Spleen (tissue), 7 donors: ENCODE data around the gene CLHC1.

Experiments
- POLR2AphosphoS5 ChIP-seq, 3 donors: sonication (generic); formaldehyde crosslinking; IDR thresholded peaks; one replicate each; pipeline ENCODE4 v1.5.1; 2017; ENCODE audit warnings: antibody characterized with exemption in 3 of 3
- TF ChIP-seq, protein P1 (sequence below), 11 experiments: fragments of 200-600 bp in 7 of 11; fragments of 450-650 bp in 4 of 11; sonication (generic) in 4 of 11; IDR thresholded peaks in 8 of 11; conservative IDR thresholded peaks in 3 of 11; 1 replicate in 7 of 11; 2 replicates in 4 of 11; pipeline versions ENCODE4 v1.4.0 to v1.8.0; 2016 to 2021; ENCODE audit warnings: antibody characterized with exemption in 11 of 11, inconsistent platforms in 4 of 11, mild to moderate bottlenecking in 1 of 11
- donor health status: DM: no; HTN: no; CAD: no; lungs with moderate emphysema.
- donor health status: DM: no; HTN: no; CAD: no.
- donor health status: DM: no; HTN: no; CAD: no.

DNA sequence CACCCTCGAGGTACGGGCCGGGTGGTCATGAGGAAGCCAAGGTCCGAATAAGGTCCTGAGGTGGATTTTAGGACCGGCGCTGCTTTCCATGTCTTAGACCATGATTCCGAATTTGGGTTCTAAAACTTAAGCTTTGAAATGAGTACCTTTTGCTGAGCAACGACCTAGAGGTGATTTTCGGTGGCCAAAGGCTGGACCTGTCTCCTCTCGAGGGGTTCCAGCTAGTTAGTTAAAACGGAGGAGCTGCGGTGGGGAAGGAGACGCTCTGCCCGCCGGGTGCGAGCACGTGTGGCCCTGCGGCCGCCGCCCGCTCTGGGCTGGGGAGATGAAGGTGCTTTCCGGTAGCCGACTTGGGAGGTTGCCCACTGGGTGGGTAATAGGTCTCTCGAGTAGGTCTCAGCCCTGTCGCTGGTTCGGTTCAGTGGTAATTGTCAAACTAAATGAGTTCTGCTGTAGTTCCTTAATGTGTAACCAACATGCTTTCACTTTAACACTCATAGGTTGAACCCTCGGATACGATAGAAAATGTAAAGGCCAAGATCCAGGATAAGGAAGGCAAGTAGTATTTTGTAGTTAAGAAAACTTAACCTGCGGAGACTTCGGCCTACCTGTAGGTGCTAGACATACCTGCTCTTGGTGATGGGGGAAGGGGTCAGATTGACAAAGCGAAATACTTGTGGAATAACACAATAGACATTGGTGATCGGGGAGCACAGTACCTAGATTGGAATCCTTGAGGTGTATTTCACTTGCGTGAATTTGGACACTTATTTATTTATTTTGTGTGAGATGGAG, 967 bp upstream of the CLHC1 start:
- TF ChIP-seq, protein P1, sequence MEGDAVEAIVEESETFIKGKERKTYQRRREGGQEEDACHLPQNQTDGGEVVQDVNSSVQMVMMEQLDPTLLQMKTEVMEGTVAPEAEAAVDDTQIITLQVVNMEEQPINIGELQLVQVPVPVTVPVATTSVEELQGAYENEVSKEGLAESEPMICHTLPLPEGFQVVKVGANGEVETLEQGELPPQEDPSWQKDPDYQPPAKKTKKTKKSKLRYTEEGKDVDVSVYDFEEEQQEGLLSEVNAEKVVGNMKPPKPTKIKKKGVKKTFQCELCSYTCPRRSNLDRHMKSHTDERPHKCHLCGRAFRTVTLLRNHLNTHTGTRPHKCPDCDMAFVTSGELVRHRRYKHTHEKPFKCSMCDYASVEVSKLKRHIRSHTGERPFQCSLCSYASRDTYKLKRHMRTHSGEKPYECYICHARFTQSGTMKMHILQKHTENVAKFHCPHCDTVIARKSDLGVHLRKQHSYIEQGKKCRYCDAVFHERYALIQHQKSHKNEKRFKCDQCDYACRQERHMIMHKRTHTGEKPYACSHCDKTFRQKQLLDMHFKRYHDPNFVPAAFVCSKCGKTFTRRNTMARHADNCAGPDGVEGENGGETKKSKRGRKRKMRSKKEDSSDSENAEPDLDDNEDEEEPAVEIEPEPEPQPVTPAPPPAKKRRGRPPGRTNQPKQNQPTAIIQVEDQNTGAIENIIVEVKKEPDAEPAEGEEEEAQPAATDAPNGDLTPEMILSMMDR (IDR thresholded peaks at IDR 0.05 in 8 of 11, conservative IDR thresholded peaks at IDR 0.05 in 3 of 11) = no peak
- TF ChIP-seq POLR2AphosphoS5 (IDR thresholded peaks at IDR 0.05) = no peak
